HG03135 (cell line): Measurements from ENCODE around the gene COL6A1.

Experiments
- ATAC-seq: cut with Tn5 transposase; IDR thresholded peaks from one replicate; pipeline ENCODE4 v1.9.1; 2021; ENCODE audit warnings: mild to moderate bottlenecking, moderate library complexity; ENCODE audit not compliant: unreplicated experiment

Gene COL6A1

GRCh38 chr21:46022551-46023525 is 41.3 kb downstream of the COL6A1 start:
- no peak for ATAC-seq

- no peak for ATAC-seq
These were observed 42.0 kb downstream of the COL6A1 start for GRCh38 chr21:46023555-46023954.

- ATAC-seq: no peak
These were observed 42.6 kb downstream of the COL6A1 start for GRCh38 chr21:46024141-46024540.

GRCh38 chr21:46025113-46025770 is 43.7 kb downstream of the COL6A1 start:
- no peak for ATAC-seq

- no peak for ATAC-seq
These were observed 46.4 kb downstream of the COL6A1 start for GRCh38 chr21:46027851-46028493.

- no peak for ATAC-seq
These were observed 47.1 kb downstream of the COL6A1 start for GRCh38 chr21:46028573-46029091.

- ATAC-seq: no peak
These were observed 47.8 kb downstream of the COL6A1 start for GRCh38 chr21:46029186-46029924.

- ATAC-seq: no peak
These were observed 49.9 kb downstream of the COL6A1 start for GRCh38 chr21:46031484-46031883.

- ATAC-seq: no peak
These were observed 50.5 kb downstream of the COL6A1 start for GRCh38 chr21:46032100-46032499.

- no peak for ATAC-seq
These were observed 52.1 kb downstream of the COL6A1 start for GRCh38 chr21:46033410-46034400.

- no peak for ATAC-seq
These were observed 54.5 kb downstream of the COL6A1 start for GRCh38 chr21:46035809-46036695.

- ATAC-seq: no peak
These were observed 55.2 kb downstream of the COL6A1 start for GRCh38 chr21:46036696-46037330.

- ATAC-seq: no peak
These were observed 56.1 kb downstream of the COL6A1 start for GRCh38 chr21:46037331-46038325.

- no peak for ATAC-seq
These were observed 56.8 kb downstream of the COL6A1 start for GRCh38 chr21:46038341-46038829.

- ATAC-seq: no peak
These were observed 57.4 kb downstream of the COL6A1 start for GRCh38 chr21:46038871-46039397.
